ELF-1 (cell line): Measurements from ENCODE around the gene DUSP6.
A peak's percentile ranks its signal among the peaks of the same experiment; 100 is the strongest.
"Not testable (repeated sequence)": the region's sequence is repeated elsewhere in the genome, so short reads cannot be mapped to it uniquely, and the experiment has no call there.

Experiments used
- DNase-seq: peaks from one replicate; pipeline ENCODE4 v3.0.0-alpha.2; 2016; ENCODE audit warnings: low read depth, low spot score

The DUSP6 gene

DNA sequence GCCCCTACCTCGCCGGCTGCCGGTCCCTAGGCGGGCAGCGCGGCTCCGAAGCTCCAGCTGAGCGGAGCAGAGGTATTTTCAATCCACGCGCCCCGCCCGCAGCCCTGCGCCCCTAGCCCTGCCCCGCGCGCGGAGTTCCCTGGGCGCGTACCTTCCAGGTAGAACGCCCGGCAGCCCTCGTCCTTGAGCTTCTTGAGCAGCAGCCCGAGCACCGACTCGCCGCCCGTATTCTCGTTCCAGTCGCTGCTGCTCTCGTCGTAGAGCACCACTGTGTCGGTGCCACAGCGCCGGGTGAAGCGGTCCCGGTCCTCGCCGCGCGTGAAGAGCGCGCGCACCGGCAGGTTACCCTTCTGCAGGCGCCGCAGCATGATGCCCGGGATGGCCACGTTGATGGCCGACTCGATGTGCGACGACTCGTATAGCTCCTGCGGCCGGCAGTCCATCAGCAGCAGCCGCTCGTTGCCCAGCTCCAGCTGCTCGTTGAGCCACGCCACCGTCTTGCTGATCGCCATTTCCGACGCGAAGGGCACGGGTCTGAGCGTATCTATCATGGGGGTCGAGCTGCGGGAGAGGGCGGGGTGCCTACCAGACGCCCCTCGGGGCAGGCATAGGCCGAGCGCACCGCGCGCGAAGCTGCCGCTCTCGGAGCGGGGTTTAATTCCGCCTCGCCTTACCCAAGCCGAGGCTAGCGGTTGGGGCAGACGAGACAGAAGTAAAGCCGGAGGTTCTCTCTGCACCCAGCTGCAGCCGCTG, 636 bp downstream of the DUSP6 start:
- peak; percentile 64 for DNase-seq

DNA sequence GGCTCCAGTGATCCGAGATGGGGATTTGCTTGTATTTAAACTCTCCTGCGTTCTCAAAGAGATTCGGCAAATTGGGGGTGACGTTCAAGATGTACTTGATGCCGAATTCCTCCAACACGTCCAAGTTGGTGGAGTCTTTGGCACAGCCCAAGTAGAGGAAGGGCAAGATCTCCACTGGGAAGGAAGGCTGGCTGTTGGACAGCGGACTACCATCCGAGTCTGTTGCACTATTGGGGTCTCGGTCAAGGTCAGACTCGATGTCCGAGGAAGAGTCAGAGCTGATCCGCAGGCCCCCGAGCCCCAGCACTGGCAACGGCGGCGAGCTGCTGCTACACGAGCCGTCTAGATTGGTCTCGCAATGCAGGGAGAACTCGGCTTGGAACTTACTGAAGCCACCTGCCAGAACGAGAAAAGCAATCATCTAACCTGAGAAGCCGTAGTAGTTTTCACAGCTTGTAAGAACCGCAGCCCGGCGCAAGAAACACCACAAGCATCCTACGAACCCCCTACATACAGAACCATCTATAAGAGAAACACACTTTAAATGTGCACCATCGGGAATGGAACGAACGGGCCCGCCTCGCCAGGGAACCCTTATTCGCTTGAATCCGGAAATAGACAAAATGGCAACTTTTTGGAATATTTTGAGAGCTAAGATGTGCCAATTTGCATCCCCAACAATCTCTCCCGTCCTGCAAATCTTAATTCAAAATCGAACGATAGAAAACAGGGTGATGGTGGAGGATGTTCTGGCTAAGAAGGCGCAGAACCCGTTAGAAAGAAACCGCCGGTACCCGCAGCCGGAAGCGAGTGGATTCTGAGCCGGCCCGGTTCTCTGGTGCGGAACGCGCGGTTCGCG, 1.4 kb downstream of the DUSP6 start:
- DNase-seq = peak; percentile 50

DNA sequence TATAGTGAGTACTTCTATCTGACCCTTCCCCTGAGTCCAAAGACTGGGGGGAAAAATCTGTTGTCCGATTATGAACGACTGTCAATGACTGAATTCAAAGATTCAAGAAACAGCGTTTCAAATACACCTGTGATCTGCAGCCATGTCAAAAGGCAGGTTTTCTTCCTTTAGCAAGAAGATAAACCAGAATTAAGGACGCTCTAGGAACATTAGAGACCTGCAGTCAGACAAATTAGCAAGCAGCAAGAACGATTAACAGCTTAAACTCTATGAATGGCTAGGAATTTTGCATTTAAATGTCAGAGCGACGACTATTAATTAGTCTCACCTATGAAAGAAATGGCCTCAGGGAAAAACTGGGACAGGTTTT, 2.1 kb downstream of the DUSP6 start:
- DNase-seq = no peak

DNA sequence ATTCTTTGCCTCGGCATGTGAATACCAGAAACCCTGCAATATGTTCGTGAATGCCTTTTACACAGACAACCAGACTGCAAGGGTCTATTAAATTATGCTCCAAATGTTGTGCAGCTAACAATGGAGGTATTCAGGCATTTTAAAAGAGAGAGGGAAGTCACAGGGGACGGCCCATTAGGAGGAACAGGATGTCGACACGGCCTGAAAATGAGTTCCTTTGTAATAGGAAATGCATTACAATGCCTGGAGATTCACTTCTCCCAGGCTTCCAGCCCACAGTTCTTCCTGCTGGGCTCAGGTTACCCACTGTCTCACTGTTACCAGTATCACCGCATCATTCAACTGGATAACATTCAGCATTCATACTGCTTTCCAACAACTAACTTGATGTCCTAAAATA, 2.5 kb downstream of the DUSP6 start:
- DNase-seq = peak; percentile 78

DNA sequence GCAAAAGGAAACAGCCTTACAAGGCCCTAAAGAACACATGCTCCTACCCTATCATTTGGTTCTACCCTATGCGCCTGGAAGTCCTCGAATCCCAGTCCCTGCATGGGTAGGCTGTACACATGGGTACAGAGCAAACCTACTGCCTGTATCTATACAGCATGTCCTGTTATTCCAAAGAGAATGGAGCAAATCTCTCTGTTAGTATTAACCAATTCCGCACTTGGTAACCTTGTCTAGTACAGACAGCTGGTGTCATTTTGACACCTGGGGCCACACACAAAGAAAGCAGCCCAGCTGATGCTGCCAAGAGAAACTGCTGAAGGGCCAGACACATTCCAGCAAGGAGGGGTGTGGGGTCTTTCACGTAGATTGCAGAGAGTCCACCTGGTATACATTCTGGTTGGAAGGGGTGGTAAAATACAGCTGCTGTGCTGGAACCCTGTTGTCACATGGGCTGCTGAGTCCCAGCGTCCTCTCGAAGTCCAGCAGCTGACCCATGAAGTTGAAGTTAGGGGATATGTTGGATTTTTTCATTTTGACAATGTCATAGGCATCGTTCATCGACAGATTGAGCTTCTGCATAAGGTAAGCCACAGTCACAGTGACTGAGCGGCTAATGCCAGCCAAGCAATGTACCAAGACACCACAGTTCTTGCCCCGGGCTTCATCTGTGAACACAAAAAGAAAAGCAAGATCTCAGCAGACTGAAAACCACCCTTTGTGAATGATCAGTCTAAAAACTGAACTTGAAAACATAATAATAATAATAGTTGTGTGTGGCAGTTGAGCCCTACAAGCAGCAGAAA, 3.2 kb downstream of the DUSP6 start:
- DNase-seq = no peak

DNA sequence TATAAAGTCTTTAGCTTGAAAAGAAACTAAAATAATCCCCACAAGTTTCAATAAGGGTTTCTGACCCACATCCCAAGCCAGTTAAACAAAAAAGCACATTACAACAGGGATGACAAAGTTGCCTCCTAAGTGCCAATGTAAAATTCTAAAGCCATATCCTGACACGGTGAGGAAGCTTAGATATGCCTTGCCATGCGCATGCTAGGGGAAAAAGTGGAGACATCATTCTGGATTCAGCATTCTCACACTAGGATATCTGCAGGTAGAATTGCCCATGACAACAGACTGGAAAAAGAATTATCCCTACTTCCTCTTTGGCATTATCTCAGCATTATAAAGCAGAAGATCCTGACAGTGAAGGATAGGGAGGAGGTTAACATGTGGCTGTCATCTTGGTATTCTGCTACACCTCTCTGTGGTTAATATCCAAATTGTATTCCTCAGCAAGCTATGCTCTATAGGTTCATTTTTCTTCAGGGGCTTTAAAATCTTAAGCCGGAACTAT, 4.9 kb downstream of the DUSP6 start:
- DNase-seq = no peak

DNA sequence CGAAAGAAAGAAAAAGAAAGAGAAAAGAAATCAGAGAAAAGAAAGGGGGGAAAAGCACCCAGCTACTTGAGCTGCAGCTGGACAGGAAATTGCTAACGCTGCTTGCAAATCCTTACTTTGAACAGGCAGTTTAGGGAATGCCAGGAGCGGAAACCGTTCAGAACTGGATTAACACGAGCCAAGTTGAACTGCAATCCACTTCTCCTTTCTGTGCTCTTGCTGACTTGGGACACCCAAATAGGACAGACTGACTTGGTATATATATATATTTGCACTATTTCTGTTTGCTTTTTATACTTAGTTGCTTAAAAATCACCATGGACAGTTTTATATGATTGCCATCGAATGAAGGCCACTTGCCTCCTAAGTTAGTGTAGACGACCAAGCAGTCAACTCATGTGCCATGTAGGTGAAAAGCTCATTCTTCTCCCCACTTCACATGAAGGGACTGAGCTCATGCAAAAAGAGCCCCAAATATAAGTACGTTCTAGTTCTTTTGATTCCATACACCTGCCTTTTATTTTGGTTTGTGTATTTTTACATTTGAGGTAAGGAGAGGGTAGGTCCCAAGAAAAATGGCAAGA, 5.5 kb downstream of the DUSP6 start:
- DNase-seq = peak; percentile 34

DNA sequence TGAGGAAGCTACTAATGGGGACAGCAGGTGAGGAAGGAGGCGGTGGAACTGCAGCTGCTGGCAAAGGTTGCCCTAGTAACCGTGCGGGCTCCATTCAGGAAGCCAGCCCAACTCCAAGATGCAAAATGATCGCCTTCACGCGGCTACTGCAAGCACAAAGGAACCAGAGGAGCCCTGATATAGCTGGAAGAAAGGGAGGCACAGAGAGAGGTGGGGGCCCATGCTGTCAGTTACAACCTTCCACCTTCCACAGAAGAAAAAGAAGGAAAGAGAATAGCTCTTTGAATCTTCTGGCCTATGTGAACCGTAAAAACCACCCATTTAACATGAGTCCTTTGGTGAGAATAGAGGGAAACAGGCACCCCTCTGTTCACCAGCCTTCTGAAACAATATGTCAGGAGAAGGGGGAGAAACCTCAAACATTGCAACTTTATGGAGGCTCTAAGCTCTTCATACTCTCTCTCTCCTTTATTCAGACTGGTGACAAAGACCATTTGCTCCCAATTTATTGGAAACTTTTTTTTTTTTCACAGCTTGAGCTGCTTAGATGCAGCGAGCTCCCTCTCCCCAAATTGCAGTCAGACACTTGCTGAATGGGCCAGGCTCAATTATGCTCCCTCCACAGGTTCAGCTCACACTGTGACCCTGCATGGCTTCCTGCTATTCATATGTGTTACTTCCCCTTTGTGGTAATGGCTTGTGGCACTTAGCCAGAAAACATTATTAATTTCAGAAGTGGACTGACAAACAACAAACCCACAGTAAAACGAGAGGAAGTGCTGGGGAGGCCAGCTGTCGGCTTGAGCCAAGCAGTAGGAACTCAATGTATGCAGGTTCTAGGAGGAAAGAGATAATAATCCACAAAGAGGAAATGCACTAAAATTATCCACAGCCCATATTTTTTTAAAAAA, 6.2 kb downstream of the DUSP6 start:
- DNase-seq = peak; percentile 64

DNA sequence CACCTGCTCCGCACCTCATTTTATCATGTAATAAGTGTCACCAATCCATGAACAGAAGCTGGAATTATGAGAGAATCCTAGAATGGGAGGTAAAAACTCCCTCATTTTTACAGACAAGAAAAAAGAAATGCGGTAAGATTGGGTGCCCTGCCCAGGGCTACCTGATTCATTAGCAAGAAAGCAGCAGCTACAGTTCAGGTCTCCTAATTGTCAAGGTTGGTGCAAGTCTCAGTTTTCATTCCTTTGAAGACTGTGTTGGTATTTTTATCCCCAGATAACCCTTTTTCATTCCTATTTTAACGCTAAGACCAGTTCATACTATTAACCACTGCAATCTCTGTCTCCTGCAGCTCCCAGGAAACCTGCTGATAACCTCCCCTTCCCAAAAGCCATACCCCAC, 6.9 kb downstream of the DUSP6 start:
- DNase-seq = no peak

DNA sequence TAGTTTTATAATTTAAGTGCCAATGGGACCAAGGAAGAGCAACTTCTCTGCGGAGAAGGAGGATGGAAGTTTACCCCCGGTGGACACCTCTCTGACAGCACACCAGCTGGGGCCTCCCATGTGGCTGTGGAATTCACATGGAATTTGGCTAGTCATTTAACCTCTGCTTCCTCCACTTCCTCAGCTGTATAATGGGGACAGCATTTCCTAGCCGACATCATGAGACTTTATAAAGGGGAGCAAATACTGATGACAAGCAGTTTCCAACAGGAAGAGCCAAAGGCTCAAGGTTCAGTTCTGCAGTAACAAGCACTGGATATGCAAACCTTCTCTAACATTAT, 7.5 kb downstream of the DUSP6 start:
- DNase-seq = no peak

DNA sequence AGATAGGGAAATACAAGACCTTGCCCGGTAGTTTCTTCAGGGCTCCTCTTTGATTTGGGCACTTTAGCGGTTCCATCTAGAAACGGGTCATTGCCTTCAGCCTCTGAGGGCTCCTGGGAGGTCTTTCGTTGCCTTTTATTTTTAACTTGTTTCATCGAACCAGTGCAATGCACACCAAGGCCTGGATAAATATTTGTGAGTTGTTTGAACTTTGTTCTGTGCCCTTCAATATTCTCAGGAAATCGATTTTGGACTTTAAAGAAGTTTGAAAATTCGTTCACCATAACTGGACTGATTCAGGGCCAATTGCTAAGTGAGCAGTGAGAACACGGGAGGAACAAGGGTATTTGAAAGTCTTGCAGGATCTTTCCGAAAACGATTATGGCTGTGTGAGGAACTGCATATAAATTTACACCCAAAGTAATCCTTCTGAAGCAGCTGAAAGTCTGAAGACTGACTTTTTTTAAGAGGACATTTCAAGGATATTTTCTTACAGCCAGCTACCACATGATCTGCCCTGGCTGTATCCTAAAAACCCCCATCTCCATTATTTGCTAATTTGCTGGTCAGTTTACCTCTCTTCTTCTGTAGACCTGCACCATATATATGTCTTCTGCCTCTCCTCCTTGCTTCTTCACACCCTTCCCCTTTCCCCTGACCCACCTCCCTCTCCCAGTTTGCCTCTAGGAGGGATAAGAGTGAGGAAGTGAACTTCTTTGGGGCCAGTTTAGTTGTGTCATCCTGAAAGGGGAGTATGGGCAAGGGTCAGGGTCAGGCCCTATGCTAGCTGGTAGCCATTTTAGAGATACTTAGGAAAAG, 8.0 kb downstream of the DUSP6 start:
- no peak for DNase-seq

DNA sequence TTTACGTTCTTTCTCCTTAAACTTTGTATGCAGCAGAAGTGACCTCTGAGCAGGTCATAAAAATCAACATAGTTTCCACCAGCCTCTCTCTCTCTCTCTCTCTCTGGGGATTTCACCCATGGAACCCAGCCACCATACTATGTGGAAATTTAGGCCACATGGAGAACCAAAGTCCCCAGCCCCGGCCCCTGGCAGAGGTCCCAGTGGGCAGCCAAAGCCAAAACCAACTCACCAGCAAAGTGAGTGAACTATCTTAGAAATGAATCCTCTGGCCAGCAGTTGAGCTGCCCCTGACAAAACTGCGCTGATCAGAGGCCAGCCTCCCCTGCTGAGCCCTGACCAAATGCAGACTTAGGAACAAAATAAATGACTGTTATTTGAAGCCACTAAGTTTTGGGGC, 9.2 kb downstream of the DUSP6 start:
- DNase-seq = no peak

DNA sequence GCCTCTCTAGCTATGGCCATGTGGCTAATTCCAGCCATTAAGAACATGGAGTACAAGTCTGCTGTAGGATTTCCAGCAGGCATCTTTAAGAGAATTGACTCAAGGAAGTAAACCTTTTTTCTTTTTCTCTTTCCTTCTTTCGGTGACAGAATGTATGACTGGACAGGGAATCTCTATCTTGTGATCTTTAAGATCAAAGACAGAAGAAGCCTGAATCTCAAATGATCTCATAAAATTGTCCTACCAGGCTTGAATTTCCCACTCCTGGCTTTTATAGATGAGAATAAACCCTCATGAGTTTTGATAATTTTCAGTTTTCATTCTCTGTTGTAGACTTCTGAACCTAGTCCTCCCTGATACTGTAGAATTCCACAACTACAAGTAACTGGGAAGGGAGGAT, 11.4 kb downstream of the DUSP6 start:
- DNase-seq = no peak

DNA sequence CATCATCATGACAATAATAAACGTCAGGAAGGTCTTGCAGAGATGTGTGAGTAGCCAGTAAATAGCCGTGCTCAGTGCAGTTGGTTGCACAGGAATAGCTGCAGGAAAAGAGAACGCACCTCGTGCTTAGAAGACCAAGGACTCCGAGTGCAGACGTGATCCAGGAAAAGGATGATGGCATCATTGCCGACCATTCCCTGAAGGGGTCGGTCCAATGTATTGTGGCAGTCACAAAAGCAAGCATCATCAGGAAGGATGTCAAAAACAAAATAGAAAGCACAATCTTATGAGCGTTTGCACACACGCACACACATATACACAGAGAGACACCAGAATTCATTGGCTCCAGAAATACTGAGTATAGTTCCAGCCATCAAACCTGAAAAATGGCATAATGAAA, 12.8 kb downstream of the DUSP6 start:
- DNase-seq = no peak

DNA sequence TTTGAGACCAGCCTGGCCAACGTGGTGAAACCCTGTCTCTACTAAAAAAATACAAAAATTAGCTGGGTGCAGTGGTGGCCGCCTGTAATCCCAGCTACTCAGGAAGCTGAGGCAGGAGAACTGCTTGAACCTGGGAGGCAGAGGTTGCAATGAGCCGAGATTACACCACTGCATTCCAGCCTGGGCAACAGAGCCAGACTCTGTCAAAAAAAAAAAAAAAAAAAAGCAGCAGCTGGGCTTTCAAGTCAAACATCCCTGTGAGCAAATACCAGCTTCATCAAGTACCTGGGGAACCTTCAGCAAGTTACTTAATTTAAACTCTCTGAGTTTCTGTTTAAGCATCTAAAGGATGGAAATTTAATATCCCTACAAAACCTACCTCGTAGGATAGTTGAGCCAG, 15.2 kb downstream of the DUSP6 start:
- DNase-seq = not testable (repeated sequence)

DNA sequence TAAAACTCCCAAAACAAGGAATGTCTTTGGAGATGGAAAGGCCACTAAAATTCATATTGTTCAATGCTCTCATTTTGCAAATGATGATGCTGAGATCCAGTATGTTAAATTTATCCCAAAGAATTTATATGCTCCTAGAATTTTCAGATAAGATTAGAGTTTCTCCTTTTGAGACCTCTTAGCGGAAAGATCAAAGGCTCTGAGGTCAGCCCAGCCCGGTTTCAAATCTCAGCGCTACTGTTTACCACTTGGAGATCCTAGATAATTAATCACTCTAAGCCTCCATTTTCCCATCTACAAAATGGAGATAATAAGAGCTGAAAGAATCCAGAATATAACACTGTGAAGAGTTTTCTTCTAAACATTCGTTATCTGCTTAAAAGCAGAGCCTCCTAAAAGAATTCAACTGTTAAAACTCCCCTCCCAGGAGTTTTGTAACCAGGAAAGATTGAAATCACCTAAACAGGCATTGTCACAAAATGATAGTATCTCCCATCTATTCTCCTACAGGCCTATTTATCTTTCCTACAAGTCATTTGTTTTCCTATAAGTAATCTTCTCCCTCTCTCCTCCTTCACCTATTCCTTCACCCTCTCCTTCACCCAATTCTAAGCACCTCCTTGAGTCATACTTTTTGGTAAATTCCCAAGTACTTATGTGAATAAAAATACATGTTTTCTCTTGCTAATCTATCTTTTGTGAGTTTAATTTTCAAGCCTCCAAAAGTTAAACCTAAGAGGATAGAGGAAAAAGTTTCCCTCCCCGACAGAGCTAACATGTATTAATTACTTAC, 16.7 kb downstream of the DUSP6 start:
- peak; percentile 26 for DNase-seq

DNA sequence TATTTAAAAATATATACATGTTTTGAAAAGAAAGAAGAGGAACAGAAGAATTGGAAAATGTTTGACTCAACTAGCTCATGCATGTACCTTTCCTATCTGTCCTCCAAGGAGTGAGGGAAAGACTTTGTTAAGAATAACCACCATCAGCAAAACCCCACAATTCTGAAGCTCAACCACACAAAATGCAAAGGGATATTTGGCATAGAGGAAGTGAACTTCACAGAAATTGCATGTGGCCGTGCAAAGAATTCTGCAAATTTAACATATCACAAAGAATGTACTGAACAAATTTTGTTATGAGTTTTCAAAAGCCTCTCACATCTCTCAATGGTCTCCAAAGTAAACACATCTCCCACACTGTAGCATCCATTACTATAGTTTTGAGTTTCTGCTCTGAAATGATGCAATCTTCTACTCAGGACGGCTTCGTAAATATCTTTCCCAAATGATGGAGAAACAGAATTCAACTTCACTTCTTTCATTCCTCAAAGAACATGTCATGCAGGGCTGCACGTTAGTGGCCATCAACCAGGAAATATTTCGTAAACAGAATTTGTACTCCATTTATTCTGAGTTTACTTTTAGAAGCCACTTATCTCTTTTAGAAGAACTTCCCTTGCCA, 17.6 kb downstream of the DUSP6 start:
- no peak for DNase-seq

DNA sequence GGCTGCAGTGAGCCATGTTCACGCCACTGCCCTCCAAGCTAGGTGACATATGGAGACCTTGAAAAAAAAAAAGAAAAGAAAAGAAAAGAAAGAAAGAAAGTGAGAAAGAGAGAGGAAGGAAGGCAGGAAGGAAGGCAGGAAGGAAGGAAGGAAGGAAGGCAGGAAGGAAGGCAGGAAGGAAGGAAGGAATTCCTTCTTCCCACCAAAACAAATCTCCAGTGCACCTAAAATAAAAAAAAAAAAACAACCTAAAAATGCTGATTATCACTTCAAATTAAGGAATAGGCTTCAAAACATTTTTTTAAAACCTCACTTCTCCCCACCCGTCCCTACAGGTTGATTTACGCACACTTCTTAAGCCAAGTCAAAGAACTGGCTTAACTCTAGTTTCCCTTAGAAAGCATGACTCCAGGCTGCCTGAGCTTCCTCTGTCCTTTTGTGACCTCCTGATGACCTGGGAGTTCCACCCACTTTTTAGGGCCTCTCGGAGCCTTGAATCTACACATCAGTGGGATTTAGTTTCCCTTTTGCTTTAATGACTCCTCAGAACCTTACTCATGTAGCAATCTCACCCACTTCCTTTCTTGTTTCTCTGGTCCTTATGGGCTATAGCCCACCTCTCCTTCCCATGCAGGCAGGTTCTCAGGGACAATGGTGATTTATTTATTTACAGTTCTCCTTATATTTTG, 18.6 kb downstream of the DUSP6 start:
- DNase-seq = peak; percentile 38
